Measurements from ENCODE around the gene LHPP. TPM values are rescaled to one million over a fixed set of nuclear protein-coding genes. Genes with fewer than 3 reads are reported as not detected.

LHPP gene
- total RNA-seq, 1 experiment from 2014 or later = 24.7 TPM

DNA sequence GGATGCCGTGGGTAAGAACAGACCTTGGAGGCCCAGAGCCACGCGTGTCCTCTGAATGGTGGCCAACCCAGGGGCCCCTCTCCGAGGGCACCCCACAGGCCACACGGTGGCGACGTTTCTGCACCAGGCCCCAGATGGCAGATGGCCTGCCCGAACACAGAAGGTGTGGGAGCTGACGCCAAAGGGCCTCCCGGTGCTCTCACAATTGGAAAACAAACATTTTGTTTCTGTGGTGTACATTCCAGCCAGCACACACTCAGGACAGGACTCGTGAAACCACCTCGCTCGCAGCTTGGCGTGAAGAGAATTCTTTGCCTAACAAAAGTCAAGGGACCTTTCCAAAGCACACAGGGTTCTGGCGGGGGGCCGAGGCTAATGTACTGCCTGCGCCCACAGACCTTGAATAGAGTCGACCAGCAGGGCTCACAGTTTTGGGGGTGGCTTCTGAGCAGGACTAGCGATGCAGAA is 170.5 kb downstream of the LHPP start:
- Histone ChIP-seq H2AFZ (no peak overlapping the region), H4K20me1 (ENCODE audit: insufficient read depth) (no peaks in the 10 kb centered on the region)
- TF ChIP-seq, protein P1, sequence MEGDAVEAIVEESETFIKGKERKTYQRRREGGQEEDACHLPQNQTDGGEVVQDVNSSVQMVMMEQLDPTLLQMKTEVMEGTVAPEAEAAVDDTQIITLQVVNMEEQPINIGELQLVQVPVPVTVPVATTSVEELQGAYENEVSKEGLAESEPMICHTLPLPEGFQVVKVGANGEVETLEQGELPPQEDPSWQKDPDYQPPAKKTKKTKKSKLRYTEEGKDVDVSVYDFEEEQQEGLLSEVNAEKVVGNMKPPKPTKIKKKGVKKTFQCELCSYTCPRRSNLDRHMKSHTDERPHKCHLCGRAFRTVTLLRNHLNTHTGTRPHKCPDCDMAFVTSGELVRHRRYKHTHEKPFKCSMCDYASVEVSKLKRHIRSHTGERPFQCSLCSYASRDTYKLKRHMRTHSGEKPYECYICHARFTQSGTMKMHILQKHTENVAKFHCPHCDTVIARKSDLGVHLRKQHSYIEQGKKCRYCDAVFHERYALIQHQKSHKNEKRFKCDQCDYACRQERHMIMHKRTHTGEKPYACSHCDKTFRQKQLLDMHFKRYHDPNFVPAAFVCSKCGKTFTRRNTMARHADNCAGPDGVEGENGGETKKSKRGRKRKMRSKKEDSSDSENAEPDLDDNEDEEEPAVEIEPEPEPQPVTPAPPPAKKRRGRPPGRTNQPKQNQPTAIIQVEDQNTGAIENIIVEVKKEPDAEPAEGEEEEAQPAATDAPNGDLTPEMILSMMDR (conservative IDR thresholded peaks at IDR 0.05) = no peak
- TF ChIP-seq EZH2 (IDR thresholded peaks at IDR 0.05; ENCODE audit: low read depth) = no peak

DNA sequence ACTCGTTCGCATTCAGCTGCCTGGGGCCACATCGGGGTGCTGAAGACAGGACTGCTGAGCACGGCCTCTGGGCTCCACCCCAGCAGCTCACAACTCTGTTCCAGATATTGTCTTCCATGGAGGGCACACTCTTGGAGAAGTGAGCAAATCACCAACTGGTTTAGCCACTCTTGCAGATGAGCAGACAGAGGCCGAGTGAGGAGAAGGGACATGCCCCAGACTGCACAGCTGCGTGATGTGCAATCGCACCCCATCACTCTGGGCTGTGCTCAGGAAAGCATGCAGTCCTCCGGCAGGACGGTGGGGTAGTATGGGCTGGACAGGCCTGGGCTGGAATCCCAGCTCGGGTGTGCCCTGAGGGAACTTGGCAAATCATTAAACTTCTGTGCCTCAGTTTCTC is 170.9 kb downstream of the LHPP start:
- no peaks in the 10 kb centered on the region for H3K27me3 ChIP-seq (ENCODE audit: insufficient read depth, low read depth)
- no peaks in the 10 kb centered on the region for H3K9me3 ChIP-seq (ENCODE audit: insufficient read depth, low read depth)
- H3K27ac ChIP-seq = no peak overlapping the region
- CTCF ChIA-PET = no interaction called here
- BruUV-seq (replicated peaks) = no TSS peak
- DNase-seq = no peak
- TF ChIP-seq, protein P1 (conservative IDR thresholded peaks at IDR 0.05) = no peak
- no peak for TF ChIP-seq EZH2 (IDR thresholded peaks at IDR 0.05; ENCODE audit: low read depth)
- no peak overlapping the region for H3K4me2 ChIP-seq
- H4K20me1 ChIP-seq (ENCODE audit: insufficient read depth) = no peaks in the 10 kb centered on the region
- no peaks in the 10 kb centered on the region for H3K9me2 ChIP-seq (ENCODE audit: insufficient read depth)
- no peaks in the 10 kb centered on the region for H3K79me2 ChIP-seq (ENCODE audit: low read depth)
- no peak overlapping the region for H2AFZ ChIP-seq
- H3K4me1 ChIP-seq (replicated peaks; ENCODE audit: insufficient read depth) = peaks cover 7% of the 10 kb centered on the region
- intact Hi-C loops (cut with micrococcal nuclease; ENCODE audit: unreplicated experiment) = no loop called here
- peaks cover 1% of the 10 kb centered on the region; the same call in 1 of the 2 replicates for H3F3A ChIP-seq (ENCODE audit: insufficient read depth, low read depth)
- no peak overlapping the region for H3K4me3 ChIP-seq
- H3K36me3 ChIP-seq (ENCODE audit: low read depth) = no peaks in the 10 kb centered on the region
- POLR2A ChIA-PET (ENCODE audit: unreplicated experiment) = no interaction called here

More for the DNA sequence above, 170.5 kb downstream of the LHPP start:
- no peaks in the 10 kb centered on the region for H3K9me2 ChIP-seq (ENCODE audit: insufficient read depth)
- no peaks in the 10 kb centered on the region for H3K79me2 ChIP-seq (ENCODE audit: low read depth)
- BruUV-seq (replicated peaks) = no TSS peak
- CTCF ChIA-PET = no interaction called here
- no peak overlapping the region for H3K4me3 ChIP-seq
- H3F3A ChIP-seq (ENCODE audit: insufficient read depth, low read depth) = peaks cover 6% of the 10 kb centered on the region; the same call in 1 of the 2 replicates
- peaks cover 11% of the 10 kb centered on the region for H3K4me1 ChIP-seq (replicated peaks; ENCODE audit: insufficient read depth)
- no peak overlapping the region for H3K27ac ChIP-seq
- no peak for DNase-seq
- intact Hi-C loops (cut with micrococcal nuclease; ENCODE audit: unreplicated experiment) = no loop called here
- no peaks in the 10 kb centered on the region for H3K36me3 ChIP-seq (ENCODE audit: low read depth)
- no peaks in the 10 kb centered on the region for H3K27me3 ChIP-seq (ENCODE audit: insufficient read depth, low read depth)
- no peaks in the 10 kb centered on the region for H3K9me3 ChIP-seq (ENCODE audit: insufficient read depth, low read depth)
- POLR2A ChIA-PET (ENCODE audit: unreplicated experiment) = no interaction called here
- H3K4me2 ChIP-seq = no peak overlapping the region

DNA sequence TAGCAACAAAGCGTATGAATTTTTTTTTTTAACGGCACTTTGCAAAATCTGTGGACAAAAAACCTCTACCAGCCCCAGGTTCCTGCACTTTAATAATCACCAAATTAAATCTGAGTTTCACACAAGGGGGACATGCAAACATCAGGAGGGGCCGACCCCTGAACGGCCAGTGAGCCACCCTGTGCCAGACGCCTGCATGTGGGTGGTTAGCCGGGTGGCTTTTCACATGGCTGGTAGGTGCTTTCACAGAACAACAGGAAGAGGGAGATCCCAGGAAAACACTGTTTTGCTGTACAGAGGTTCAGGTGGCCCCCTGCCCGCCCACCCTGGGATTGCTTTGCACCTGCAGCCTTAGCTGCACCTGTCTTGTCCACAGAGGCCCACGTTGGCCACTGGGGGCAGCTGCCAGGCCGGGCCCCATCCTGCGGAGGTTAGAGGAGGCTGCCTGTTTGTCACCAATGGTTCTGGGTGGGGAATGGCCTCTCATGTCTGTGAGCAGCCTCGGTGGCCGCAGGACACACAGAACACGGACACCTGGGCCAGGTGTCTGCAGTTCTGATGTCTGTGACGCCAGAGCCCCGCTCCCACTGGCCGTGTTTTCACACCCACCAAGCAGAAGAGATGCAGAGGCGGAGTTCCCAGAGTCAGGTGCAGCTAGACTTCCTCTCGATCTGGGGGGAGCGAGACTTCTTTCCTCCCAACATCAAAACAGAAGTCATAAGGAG is 174.8 kb downstream of the LHPP start:
- H3K4me1 ChIP-seq (replicated peaks; ENCODE audit: insufficient read depth) = no peaks in the 10 kb centered on the region

More for the DNA sequence above, 174.8 kb downstream of the LHPP start:
- Histone ChIP-seq H3K79me2 (ENCODE audit: low read depth) (no peaks in the 10 kb centered on the region), H3K36me3 (ENCODE audit: low read depth) (no peaks in the 10 kb centered on the region), H3K9me2 (ENCODE audit: insufficient read depth) (no peaks in the 10 kb centered on the region), H4K20me1 (ENCODE audit: insufficient read depth) (no peaks in the 10 kb centered on the region), H2AFZ (no peak overlapping the region), H3K27me3 (ENCODE audit: insufficient read depth, low read depth) (no peaks in the 10 kb centered on the region), H3K9me3 (ENCODE audit: insufficient read depth, low read depth) (no peaks in the 10 kb centered on the region), H3K27ac (no peak overlapping the region), H3K4me3 (no peak overlapping the region), H3F3A (ENCODE audit: insufficient read depth, low read depth) (no peaks in the 10 kb centered on the region), H3K4me2 (no peak overlapping the region)
- POLR2A ChIA-PET (ENCODE audit: unreplicated experiment) = no interaction called here
- TF ChIP-seq EZH2 (IDR thresholded peaks at IDR 0.05; ENCODE audit: low read depth) = no peak
- TF ChIP-seq, protein P1 (conservative IDR thresholded peaks at IDR 0.05) = no peak
- intact Hi-C loops (cut with micrococcal nuclease; ENCODE audit: unreplicated experiment) = no loop called here
- CTCF ChIA-PET = no interaction called here
- BruUV-seq (replicated peaks) = no TSS peak
- no peak for DNase-seq
